ENCODE measurements around the gene SLC25A17.
"Not testable (repeated sequence)": the region's sequence is repeated elsewhere in the genome, so short reads cannot be mapped to it uniquely, and the experiment has no call there.

The SLC25A17 gene

GRCh38 chr22:40805239-40805638 is 13.9 kb downstream of the SLC25A17 start:
- H3K4me1 Mint-ChIP-seq, result peaks cover 11 to 16% of the 10 kb centered on the region in 2 donors
- ATAC-seq (replicated peaks), result no peak
- no peaks in the 10 kb centered on the region for H3K9me3 Mint-ChIP-seq
- no peak overlapping the region for H3K4me3 Mint-ChIP-seq
- DNase-seq, result no peak
- H3K27ac Mint-ChIP-seq, result no peak overlapping the region
- H3K36me3 Mint-ChIP-seq, result peaks cover 4 to 28% of the 10 kb centered on the region in 2 donors
- no peaks in the 10 kb centered on the region for H3K27me3 Mint-ChIP-seq

- Mint-ChIP-seq H3K4me1 (peaks cover 8 to 15% of the 10 kb centered on the region in 2 donors), H3K4me3 (no peak overlapping the region), H3K36me3 (peaks cover 4 to 28% of the 10 kb centered on the region in 2 donors), H3K27ac (no peak overlapping the region), H3K27me3 (no peaks in the 10 kb centered on the region), H3K9me3 (no peaks in the 10 kb centered on the region)
- no peak for ATAC-seq (replicated peaks)
- DNase-seq, result no peak
These were observed 15.8 kb downstream of the SLC25A17 start for GRCh38 chr22:40803321-40803720.

- no peak for ATAC-seq (replicated peaks)
These were observed 20.1 kb downstream of the SLC25A17 start for GRCh38 chr22:40799008-40799407.

GRCh38 chr22:40797427-40797826 is 21.7 kb downstream of the SLC25A17 start:
- peaks cover 0 to 4% of the 10 kb centered on the region in 2 donors for H3K4me1 Mint-ChIP-seq
- no peak for ATAC-seq (replicated peaks)
- H3K27ac Mint-ChIP-seq, result no peak overlapping the region

More at GRCh38 chr22:40799008-40799407, 20.1 kb downstream of the SLC25A17 start:
- Mint-ChIP-seq H3K4me3 (no peak overlapping the region), H3K36me3 (peaks cover 7 to 12% of the 10 kb centered on the region in 2 donors), H3K4me1 (peaks cover 3 to 4% of the 10 kb centered on the region in 2 donors), H3K27me3 (no peaks in the 10 kb centered on the region), H3K9me3 (no peaks in the 10 kb centered on the region), H3K27ac (no peak overlapping the region)
- no peak for DNase-seq

GRCh38 chr22:40792451-40792850 is 26.7 kb downstream of the SLC25A17 start:
- no peaks in the 10 kb centered on the region for H3K9me3 Mint-ChIP-seq
- peaks cover 27 to 42% of the 10 kb centered on the region in 2 donors for H3K36me3 Mint-ChIP-seq

More at GRCh38 chr22:40797427-40797826, 21.7 kb downstream of the SLC25A17 start:
- Mint-ChIP-seq H3K27me3 (no peaks in the 10 kb centered on the region), H3K4me3 (no peak overlapping the region), H3K9me3 (no peaks in the 10 kb centered on the region), H3K36me3 (peaks cover 16 to 21% of the 10 kb centered on the region in 2 donors)
- no peak for DNase-seq

GRCh38 chr22:40791241-40791640 is 27.9 kb downstream of the SLC25A17 start:
- DNase-seq (no peak), ATAC-seq (replicated peaks) (no peak)
- H3K4me1 Mint-ChIP-seq, result peaks cover 6 to 18% of the 10 kb centered on the region in 2 donors
- no peaks in the 10 kb centered on the region for H3K9me3 Mint-ChIP-seq
- no peaks in the 10 kb centered on the region for H3K27me3 Mint-ChIP-seq
- H3K27ac Mint-ChIP-seq, result no peak overlapping the region
- no peak overlapping the region for H3K4me3 Mint-ChIP-seq
- peaks cover 34 to 48% of the 10 kb centered on the region in 2 donors for H3K36me3 Mint-ChIP-seq

More at GRCh38 chr22:40792451-40792850, 26.7 kb downstream of the SLC25A17 start:
- Mint-ChIP-seq H3K4me3 (no peak overlapping the region), H3K27me3 (no peaks in the 10 kb centered on the region), H3K4me1 (peaks cover 6 to 18% of the 10 kb centered on the region in 2 donors), H3K27ac (no peak overlapping the region)
- no peak for DNase-seq
- no peak for ATAC-seq (replicated peaks)

- H3K9me3 Mint-ChIP-seq, result no peaks in the 10 kb centered on the region
- ATAC-seq (replicated peaks) (no peak), DNase-seq (no peak)
- no peaks in the 10 kb centered on the region for H3K27me3 Mint-ChIP-seq
- no peak overlapping the region for H3K27ac Mint-ChIP-seq
- no peak overlapping the region for H3K4me3 Mint-ChIP-seq
- H3K4me1 Mint-ChIP-seq, result peaks cover 6 to 18% of the 10 kb centered on the region in 2 donors
- H3K36me3 Mint-ChIP-seq, result peaks cover 39 to 65% of the 10 kb centered on the region in 2 donors
These were observed 30.0 kb downstream of the SLC25A17 start for GRCh38 chr22:40789131-40789530.

DNA sequence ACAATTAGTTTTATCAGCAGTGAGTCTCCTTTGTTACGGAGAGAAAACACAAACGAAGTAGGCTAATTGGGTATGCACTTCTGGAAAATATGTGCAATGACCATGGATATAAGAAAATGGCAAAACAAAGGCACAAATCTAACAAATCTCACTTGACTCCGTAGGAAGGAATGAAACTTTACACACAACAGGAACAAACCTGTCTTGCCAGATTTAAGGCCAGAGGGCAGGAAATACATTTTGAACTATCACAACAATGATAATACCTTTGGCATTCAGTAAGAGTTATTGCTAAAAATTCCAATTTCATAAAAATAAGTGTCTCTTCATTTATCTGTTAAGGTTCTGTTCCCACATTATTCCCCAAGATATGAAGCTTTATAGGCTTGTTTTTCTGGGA is 36.6 kb downstream of the SLC25A17 start:
- Mint-ChIP-seq H3K27me3 (no peaks in the 10 kb centered on the region), H3K36me3 (peaks cover 29 to 40% of the 10 kb centered on the region in 2 donors), H3K4me3 (no peak overlapping the region), H3K9me3 (no peaks in the 10 kb centered on the region), H3K4me1 (no peaks in the 10 kb centered on the region), H3K27ac (no peak overlapping the region)
- ATAC-seq (replicated peaks) (no peak), DNase-seq (no peak)

GRCh38 chr22:40781749-40782148 is 37.4 kb downstream of the SLC25A17 start:
- not testable (repeated sequence) for ATAC-seq (replicated peaks); H3K4me1 Mint-ChIP-seq; H3K4me3 Mint-ChIP-seq; H3K27ac Mint-ChIP-seq; H3K27me3 Mint-ChIP-seq; H3K9me3 Mint-ChIP-seq; DNase-seq
- peaks cover 30 to 40% of the 10 kb centered on the region in 2 donors for H3K36me3 Mint-ChIP-seq

GRCh38 chr22:40769761-40770160 is 49.4 kb downstream of the SLC25A17 start:
- Mint-ChIP-seq H3K4me1 (peaks cover 6 to 20% of the 10 kb centered on the region in 2 donors), H3K36me3 (peaks cover 31 to 43% of the 10 kb centered on the region in 2 donors), H3K4me3 (no peak overlapping the region), H3K9me3 (no peaks in the 10 kb centered on the region), H3K27me3 (no peaks in the 10 kb centered on the region), H3K27ac (peak overlapping the region; percentile 31)
- ATAC-seq (replicated peaks) (no peak), DNase-seq (no peak)

DNA sequence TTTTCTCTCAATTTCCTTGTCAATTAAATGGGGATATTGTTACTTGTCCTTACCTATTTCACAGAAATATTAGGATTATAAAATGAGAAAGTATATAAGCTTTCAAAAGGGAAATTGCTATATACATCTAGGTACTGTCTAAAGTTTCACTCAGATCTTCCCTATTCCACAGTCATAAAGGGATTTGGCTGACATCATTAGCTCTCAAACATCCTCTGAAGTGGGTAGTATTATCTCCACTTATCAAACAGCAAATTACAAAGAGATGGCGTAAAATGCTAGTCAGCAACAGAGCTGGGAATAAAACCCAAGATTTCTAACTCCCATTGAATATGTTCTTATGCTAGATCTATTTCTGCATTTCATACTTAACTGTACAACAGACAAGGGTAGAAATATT is 50.9 kb downstream of the SLC25A17 start:
- Mint-ChIP-seq H3K36me3 (peaks cover 24 to 38% of the 10 kb centered on the region in 2 donors), H3K4me1 (peaks cover 12 to 29% of the 10 kb centered on the region in 2 donors), H3K27me3 (no peaks in the 10 kb centered on the region), H3K27ac (peak overlapping the region; percentile 37), H3K4me3 (no peak overlapping the region), H3K9me3 (no peaks in the 10 kb centered on the region)
- DNase-seq (no peak), ATAC-seq (replicated peaks) (no peak)

GRCh38 chr22:40766956-40767355 is 52.2 kb downstream of the SLC25A17 start:
- DNase-seq, result no peak
- Mint-ChIP-seq H3K9me3 (no peaks in the 10 kb centered on the region), H3K27me3 (no peaks in the 10 kb centered on the region), H3K36me3 (peaks cover 24 to 42% of the 10 kb centered on the region in 2 donors), H3K27ac (no peak overlapping the region), H3K4me1 (peaks cover 15 to 35% of the 10 kb centered on the region in 2 donors), H3K4me3 (no peak overlapping the region)
- no peak for ATAC-seq (replicated peaks)

- H3K4me1 Mint-ChIP-seq, result peaks cover 15 to 43% of the 10 kb centered on the region in 2 donors
- DNase-seq (peak; percentile 60), ATAC-seq (replicated peaks) (peak; percentile 96 to 97)
- peak overlapping the region; percentile 97 for H3K27ac Mint-ChIP-seq
- no peaks in the 10 kb centered on the region for H3K9me3 Mint-ChIP-seq
- no peaks in the 10 kb centered on the region for H3K27me3 Mint-ChIP-seq
- peaks cover 11 to 29% of the 10 kb centered on the region in 2 donors for H3K36me3 Mint-ChIP-seq
- peak overlapping the region; percentile 22 to 69 for H3K4me3 Mint-ChIP-seq
These were observed 54.2 kb downstream of the SLC25A17 start for GRCh38 chr22:40764763-40765441.

- no peak overlapping the region for H3K4me3 Mint-ChIP-seq
- peaks cover 7 to 24% of the 10 kb centered on the region in 2 donors for H3K4me1 Mint-ChIP-seq
- no peaks in the 10 kb centered on the region for H3K27me3 Mint-ChIP-seq
- H3K36me3 Mint-ChIP-seq, result peaks cover 0 to 5% of the 10 kb centered on the region in 2 donors
- no peak for DNase-seq
- H3K27ac Mint-ChIP-seq, result no peak overlapping the region
- ATAC-seq (replicated peaks), result no peak
- H3K9me3 Mint-ChIP-seq, result no peaks in the 10 kb centered on the region
These were observed 59.8 kb downstream of the SLC25A17 start for GRCh38 chr22:40759294-40759840.

- not testable (repeated sequence) for H3K27me3 Mint-ChIP-seq; H3K4me3 Mint-ChIP-seq; H3K27ac Mint-ChIP-seq; H3K9me3 Mint-ChIP-seq; ATAC-seq (replicated peaks); H3K36me3 Mint-ChIP-seq; DNase-seq
- H3K4me1 Mint-ChIP-seq, result peaks cover 4 to 21% of the 10 kb centered on the region in 2 donors
These were observed 60.3 kb downstream of the SLC25A17 start for GRCh38 chr22:40758851-40759250.

Data from stimulated activated naive B cell treated with anti-CD40 and anti-IgM and Interleukin-4, amounts not matched to agents 10 μg/mL and 1 μg/mL and 100 μg/mL, for 72 hours (primary cell).